K562 (cell line): ENCODE measurements around the gene NEB. TPM values are rescaled to one million over a fixed set of nuclear protein-coding genes. Genes with fewer than 3 reads are reported as not detected.
A peak's percentile ranks its signal among the peaks of the same experiment; 100 is the strongest.

Source experiments
- ARID4B ChIP-seq: sonication (generic); formaldehyde crosslinking; IDR thresholded peaks from 2 replicates; pipeline ENCODE4 v1.8.0; 2022; ENCODE audit warnings: mild to moderate bottlenecking, missing genetic modification reagents
- CEBPG ChIP-seq, 3 experiments: fragments of 200-800 bp in 1 of 3; sonication (Bioruptor generic) in 1 of 3; sonication (generic) in 1 of 3; formaldehyde crosslinking in 1 of 3; IDR thresholded peaks in 2 of 3; conservative IDR thresholded peaks in 1 of 3; 2 replicates each; pipeline versions ENCODE4 v1.6.1 to v1.8.0; 2016 to 2022; ENCODE audit warnings: missing compliant biosample characterization in 2 of 3, missing genetic modification characterization in 2 of 3, mild to moderate bottlenecking in 1 of 3, missing genetic modification reagents in 1 of 3
- CSDE1 ChIP-seq, 2 experiments: fragments of 450-650 bp; IDR thresholded peaks; 2 replicates each; pipeline ENCODE4 v1.6.1; 2016; ENCODE audit warnings: mild to moderate bottlenecking in 1 of 2
- FOXJ3 ChIP-seq: sonication (generic); formaldehyde crosslinking; IDR thresholded peaks from 2 replicates; pipeline ENCODE4 v1.4.0; 2020; ENCODE audit warnings: mild to moderate bottlenecking, missing genetic modification reagents
- GATA2 ChIP-seq: sonication (generic); formaldehyde crosslinking; IDR thresholded peaks from 2 replicates; pipeline ENCODE4 v1.4.0; 2020; ENCODE audit warnings: mild to moderate bottlenecking, missing genetic modification reagents
- GTF2E2 ChIP-seq: fragments of 200-800 bp; sonication (Bioruptor generic); IDR thresholded peaks from 2 replicates; pipeline ENCODE4 v1.6.1; 2016; ENCODE audit warnings: missing genetic modification characterization, missing compliant biosample characterization
- POLR2H ChIP-seq: IDR thresholded peaks from 2 replicates; pipeline ENCODE4 v1.6.1; 2016; ENCODE audit warnings: missing genetic modification characterization, low read depth, mild to moderate bottlenecking, control low read depth, missing compliant biosample characterization, moderate library complexity
- SNRNP70 ChIP-seq: fragments of 200-400 bp; formaldehyde crosslinking; optimal IDR thresholded peaks from 2 replicates; pipeline ENCODE3; 2017; ENCODE audit warnings: low read depth, low read length
- SREBF1 ChIP-seq: fragments of 150-350 bp; IDR thresholded peaks from 2 replicates; pipeline ENCODE4 v1.6.1; 2014; ENCODE audit warnings: antibody characterized with exemption, low read depth, low read length, borderline replicate concordance
- ZNF124 ChIP-seq: sonication (generic); formaldehyde crosslinking; IDR thresholded peaks from 2 replicates; pipeline ENCODE4 v1.8.1; 2022; ENCODE audit warnings: missing genetic modification reagents
- ZNF263 ChIP-seq: sonication (generic); formaldehyde crosslinking; IDR thresholded peaks from 2 replicates; pipeline ENCODE4 v1.8.0; 2022; ENCODE audit warnings: mild to moderate bottlenecking, missing genetic modification reagents, borderline replicate concordance
- ZNF280A ChIP-seq: fragments of 450-650 bp; IDR thresholded peaks from 2 replicates; pipeline ENCODE4 v1.6.1; 2018; ENCODE audit warnings: mild to moderate bottlenecking, low read depth; ENCODE audit not compliant: partially characterized antibody
- ZNF584 ChIP-seq: fragments of 200-800 bp; sonication (Bioruptor generic); IDR thresholded peaks from 2 replicates; pipeline ENCODE4 v1.6.1; 2016; ENCODE audit warnings: low read depth, mild to moderate bottlenecking, missing genetic modification characterization, missing compliant biosample characterization
- ZNF609 ChIP-seq: sonication (generic); formaldehyde crosslinking; IDR thresholded peaks from 2 replicates; pipeline ENCODE4 v1.8.1; 2023; ENCODE audit warnings: missing genetic modification reagents, mild to moderate bottlenecking, borderline replicate concordance
- ZNF668 ChIP-seq: fragments of 250-450 bp; sonication (Bioruptor Pico); IDR thresholded peaks from 2 replicates; pipeline ENCODE4 v1.8.0; 2022; ENCODE audit warnings: mild to moderate bottlenecking, inconsistent platforms
- ZNF699 ChIP-seq: fragments of 250-450 bp; sonication (Bioruptor Pico); IDR thresholded peaks from 2 replicates; pipeline ENCODE4 v1.8.0; 2021; ENCODE audit warnings: mild to moderate bottlenecking, moderate library complexity; ENCODE audit not compliant: insufficient replicate concordance
- ZNF766 ChIP-seq: fragments of 200-800 bp; sonication (Bioruptor generic); conservative IDR thresholded peaks from 2 replicates; pipeline ENCODE4 v1.6.1; 2016; ENCODE audit warnings: missing genetic modification characterization, missing compliant biosample characterization
- polyA plus RNA-seq, 8 experiments: library from polyadenylated mRNA; depleted of rRNA in 4 of 8; stranded (reverse) in 5 of 8; unstranded in 3 of 8; fragments of >200 nt; fragmentation: Nextera tagmentation in 2 of 8; fragmentation: Illumina TruSeq in 1 of 8; extraction: Ambion mirVana in 2 of 8; extraction: Trizol in 1 of 8; gene quantifications; 2 replicates each; pipeline versions ENCODE4 v1.2.1 to v1.2.3, GENCODE V29; 2011 to 2014; ENCODE audit warnings: inconsistent platforms in 1 of 8, missing spikeins in 1 of 8
- total RNA-seq, 7 experiments: library from RNA; depleted of rRNA in 6 of 7; stranded (reverse); fragments of >200 nt in 6 of 7; fragmentation: Illumina TruSeq in 2 of 7; extraction: Trizol in 2 of 7; gene quantifications; 2 replicates each; pipeline versions ENCODE4 v1.2.1 to v1.2.3, GENCODE V29; 2011 to 2021; ENCODE audit warnings: low replicate concordance in 1 of 7

NEB gene
- total and polyA plus RNA-seq, 9 of the 15 experiments (the other 6 are each of a cell fraction or from before 2014, with no cell fraction given), result 1.7 to 3.8 (median 2.9) TPM

- TF ChIP-seq ZNF584 (CRISPR knock-in tag) (peak; percentile 0), ZNF668 (CRISPR knock-in tag) (peak; percentile 28; the same call in 1 of the 2 replicates), SNRNP70 (no peak), GATA2 (CRISPR knock-in tag) (no peak), ARID4B (no peak), ZNF699 (CRISPR knock-in tag) (no peak), ZNF263 (CRISPR knock-in tag) (no peak), CSDE1 (IDR thresholded peaks at IDR 0.05) (no peak), FOXJ3 (CRISPR knock-in tag) (no peak), ZNF280A (no peak), ZNF609 (CRISPR knock-in tag) (no peak), ZNF124 (no peak), CEBPG (CRISPR knock-in tag; IDR thresholded peaks at IDR 0.05) (no peak), CEBPG (tag; conservative IDR thresholded peaks at IDR 0.05 in 1 of 2, IDR thresholded peaks at IDR 0.05 in 1 of 2) (peak in 1 of 2 experiments; percentile 27; a peak in 2 of 4 replicates), SREBF1 (no peak), POLR2H (tag) (peak; percentile 60), GTF2E2 (peak; percentile 48; the same call in 1 of the 2 replicates), ZNF766 (CRISPR knock-in tag) (peak; percentile 42; the same call in 1 of the 2 replicates)
Measured at GRCh38 chr2:151658081-151658480, 76.2 kb downstream of the NEB start (continued).
